OCI-LY7 (cell line): ENCODE results near the gene FBN3. TPM values are rescaled to one million over a fixed set of nuclear protein-coding genes. Genes with fewer than 3 reads are reported as not detected.

ENCODE experiments used
- BruUV-seq: library from RNA; stranded (reverse); fragments of 400-500 nt; replicated peaks from 2 replicates; lab custom pipeline; 2021; lab: Mats Ljungman, UMichigan
- CTCF ChIA-PET: fragments of 300-600 bp; sonication (Branson Sonifier 250); formaldehyde crosslinking; loops from one replicate; lab custom pipeline; 2022; ENCODE audit warnings: antibody characterized with exemption; ENCODE audit not compliant: unreplicated experiment; lab: Charles Lee
- POLR2A ChIA-PET: fragments of 300-600 bp; sonication (Branson Sonifier 250); formaldehyde crosslinking; loops from one replicate; lab custom pipeline; 2022; ENCODE audit warnings: antibody characterized with exemption; lab: Charles Lee
- DNase-seq: peaks from one replicate; pipeline ENCODE4 v3.0.0-alpha.2; 2015; ENCODE audit warnings: low spot score
- H2AFZ ChIP-seq: fragments of 200-600 bp; sonication (generic), shearing (Covaris generic); 2 replicates; pipeline ENCODE4 v1.6.1; 2014; ENCODE audit warnings: mild to moderate bottlenecking, antibody characterized with exemption, low read length, moderate library complexity
- H3K27ac ChIP-seq: fragments of 200-600 bp; sonication (generic); 2 replicates; pipeline ENCODE4 v1.5.1; 2014; ENCODE audit warnings: mixed run types, low read depth, mild to moderate bottlenecking, moderate library complexity, low read length, inconsistent platforms; ENCODE audit not compliant: poor library complexity, severe bottlenecking
- H3K36me3 ChIP-seq: fragments of 200-600 bp; sonication (generic); 2 replicates; pipeline ENCODE4 v1.6.1; 2014; ENCODE audit warnings: mild to moderate bottlenecking, antibody characterized with exemption, low read length, moderate library complexity, mixed read lengths; ENCODE audit not compliant: insufficient read depth
- H3K4me1 ChIP-seq: fragments of 200-600 bp; sonication (generic); 2 replicates; pipeline ENCODE4 v1.5.1; 2014; ENCODE audit warnings: mild to moderate bottlenecking, low read length; ENCODE audit not compliant: insufficient read depth, poor library complexity, severe bottlenecking
- H3K4me2 ChIP-seq: fragments of 200-600 bp; sonication (generic); 2 replicates; pipeline ENCODE4 v1.6.1; 2014; ENCODE audit warnings: mild to moderate bottlenecking, low read length
- H3K4me3 ChIP-seq: fragments of 200-600 bp; sonication (generic); 2 replicates; pipeline ENCODE4 v1.5.1; 2014; ENCODE audit warnings: mild to moderate bottlenecking, low read depth, low read length; ENCODE audit not compliant: poor library complexity, severe bottlenecking
- H3K79me2 ChIP-seq: fragments of 200-600 bp; sonication (generic); 2 replicates; pipeline ENCODE4 v1.6.1; 2016; ENCODE audit warnings: low read depth, mild to moderate bottlenecking, low read length, moderate library complexity, mixed read lengths; ENCODE audit not compliant: insufficient read depth
- H3K9me2 ChIP-seq: fragments of 200-600 bp; sonication (generic); 2 replicates; pipeline ENCODE4 v1.6.1; 2016; ENCODE audit warnings: mild to moderate bottlenecking, low read length, mixed read lengths; ENCODE audit not compliant: insufficient read depth
- H3K9me3 ChIP-seq: fragments of 200-600 bp; sonication (generic); 2 replicates; pipeline ENCODE4 v1.6.1; 2014; ENCODE audit warnings: mild to moderate bottlenecking, mixed run types, low read length, mixed read lengths
- H4K20me1 ChIP-seq: fragments of 200-600 bp; sonication (generic); 2 replicates; pipeline ENCODE4 v1.6.1; 2014; ENCODE audit warnings: mild to moderate bottlenecking, antibody characterized with exemption, low read length, moderate library complexity, mixed read lengths; ENCODE audit not compliant: insufficient read depth
- EZH2phosphoT487 ChIP-seq: fragments of 200-600 bp; sonication (generic); IDR thresholded peaks from 2 replicates; pipeline ENCODE4 v1.6.1; 2018; ENCODE audit warnings: low read depth, borderline replicate concordance, mild to moderate bottlenecking, mixed run types, antibody characterized with exemption, low read length, moderate library complexity, mixed read lengths
- intact Hi-C: fragments of 100-400 bp; cut with micrococcal nuclease; formaldehyde crosslinking; loops from one replicate; pipeline ENCODE4 v1.10.0; 2022; ENCODE audit not compliant: unreplicated experiment
- total RNA-seq, 2 experiments: library from RNA; depleted of rRNA in 1 of 2; stranded (reverse); fragments of >200 nt in 1 of 2; shearing (Covaris generic) in 1 of 2; gene quantifications; 2 replicates each; pipeline ENCODE4 v1.2.3, GENCODE V29; 2014 to 2022
- TF ChIP-seq, protein P1 (sequence below): fragments of 200-600 bp; sonication (generic); conservative IDR thresholded peaks from 2 replicates; pipeline ENCODE4 v1.5.1; 2014; ENCODE audit warnings: mild to moderate bottlenecking, antibody characterized with exemption, low read length, moderate library complexity, mixed read lengths

FBN3 gene
- total RNA-seq, 2 experiments from 2014 or later, result not detected

DNA sequence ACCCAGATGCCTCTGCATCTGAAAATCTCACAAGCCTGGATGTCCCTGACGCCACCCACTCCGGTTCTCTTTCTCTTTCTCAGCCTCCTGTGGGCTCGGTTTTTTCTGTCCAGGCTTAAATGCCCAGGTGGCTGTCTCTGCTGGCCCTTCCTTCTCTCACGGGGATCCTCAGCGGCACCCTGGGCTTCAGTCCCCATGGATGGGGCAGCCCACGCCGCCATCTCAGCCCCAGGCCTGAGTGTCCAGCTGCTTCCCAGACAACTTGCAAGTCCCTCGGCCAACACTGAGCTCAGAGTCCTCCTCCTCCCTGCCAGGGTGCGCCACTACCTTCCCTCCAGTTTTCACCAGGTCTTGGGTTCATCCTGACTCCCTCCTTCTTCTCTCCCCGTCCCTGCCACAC is 6.4 kb downstream of the FBN3 start:
- DNase-seq, result no peak
- TF ChIP-seq, protein P1, sequence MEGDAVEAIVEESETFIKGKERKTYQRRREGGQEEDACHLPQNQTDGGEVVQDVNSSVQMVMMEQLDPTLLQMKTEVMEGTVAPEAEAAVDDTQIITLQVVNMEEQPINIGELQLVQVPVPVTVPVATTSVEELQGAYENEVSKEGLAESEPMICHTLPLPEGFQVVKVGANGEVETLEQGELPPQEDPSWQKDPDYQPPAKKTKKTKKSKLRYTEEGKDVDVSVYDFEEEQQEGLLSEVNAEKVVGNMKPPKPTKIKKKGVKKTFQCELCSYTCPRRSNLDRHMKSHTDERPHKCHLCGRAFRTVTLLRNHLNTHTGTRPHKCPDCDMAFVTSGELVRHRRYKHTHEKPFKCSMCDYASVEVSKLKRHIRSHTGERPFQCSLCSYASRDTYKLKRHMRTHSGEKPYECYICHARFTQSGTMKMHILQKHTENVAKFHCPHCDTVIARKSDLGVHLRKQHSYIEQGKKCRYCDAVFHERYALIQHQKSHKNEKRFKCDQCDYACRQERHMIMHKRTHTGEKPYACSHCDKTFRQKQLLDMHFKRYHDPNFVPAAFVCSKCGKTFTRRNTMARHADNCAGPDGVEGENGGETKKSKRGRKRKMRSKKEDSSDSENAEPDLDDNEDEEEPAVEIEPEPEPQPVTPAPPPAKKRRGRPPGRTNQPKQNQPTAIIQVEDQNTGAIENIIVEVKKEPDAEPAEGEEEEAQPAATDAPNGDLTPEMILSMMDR, result no peak
- no peak for TF ChIP-seq EZH2phosphoT487
- no peaks in the 10 kb centered on the region for H3K9me3 ChIP-seq
- no peaks in the 10 kb centered on the region for H4K20me1 ChIP-seq
- no peak overlapping the region for H3K27ac ChIP-seq
- H3K79me2 ChIP-seq, result no peaks in the 10 kb centered on the region
- intact Hi-C loops, result no loop called here
- no TSS peak for BruUV-seq
- no peak overlapping the region for H3K4me2 ChIP-seq
- H2AFZ ChIP-seq, result no peak overlapping the region
- ChIA-PET CTCF (no interaction called here), POLR2A (no interaction called here)
- H3K4me3 ChIP-seq, result no peak overlapping the region
- no peaks in the 10 kb centered on the region for H3K4me1 ChIP-seq
- no peaks in the 10 kb centered on the region for H3K9me2 ChIP-seq
- no peaks in the 10 kb centered on the region for H3K36me3 ChIP-seq

DNA sequence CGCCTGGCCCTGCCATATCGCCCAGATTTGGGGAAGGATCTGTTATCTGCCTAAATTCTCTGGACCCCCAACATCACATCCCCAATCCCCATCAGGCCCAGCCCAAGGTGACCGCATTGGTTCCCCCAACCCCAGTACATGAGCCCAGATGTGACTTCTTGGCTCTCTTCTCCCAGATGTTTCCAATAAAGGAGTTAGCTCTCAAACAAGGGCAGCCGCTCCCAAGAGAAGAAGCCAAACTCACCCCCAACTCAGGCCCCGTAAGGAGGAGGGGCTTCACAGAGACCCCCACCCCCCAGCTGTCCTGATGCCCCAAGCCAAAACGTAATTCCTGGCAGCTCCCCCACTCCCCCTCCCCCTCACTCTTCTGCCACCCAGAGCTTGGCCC is 6.9 kb downstream of the FBN3 start:
- H4K20me1 ChIP-seq, result no peaks in the 10 kb centered on the region
- no peaks in the 10 kb centered on the region for H3K9me2 ChIP-seq
- H3K4me3 ChIP-seq, result no peak overlapping the region
- no peaks in the 10 kb centered on the region for H3K4me1 ChIP-seq
- H3K79me2 ChIP-seq, result no peaks in the 10 kb centered on the region
- no peak overlapping the region for H2AFZ ChIP-seq
- DNase-seq, result no peak
- no peaks in the 10 kb centered on the region for H3K36me3 ChIP-seq
- no peaks in the 10 kb centered on the region for H3K9me3 ChIP-seq
- CTCF ChIA-PET, result no interaction called here
- H3K27ac ChIP-seq, result no peak overlapping the region
- H3K4me2 ChIP-seq, result no peak overlapping the region
- intact Hi-C loops, result no loop called here
- POLR2A ChIA-PET, result no interaction called here
- BruUV-seq, result no TSS peak
- TF ChIP-seq, protein P1, result no peak
- TF ChIP-seq EZH2phosphoT487, result no peak

DNA sequence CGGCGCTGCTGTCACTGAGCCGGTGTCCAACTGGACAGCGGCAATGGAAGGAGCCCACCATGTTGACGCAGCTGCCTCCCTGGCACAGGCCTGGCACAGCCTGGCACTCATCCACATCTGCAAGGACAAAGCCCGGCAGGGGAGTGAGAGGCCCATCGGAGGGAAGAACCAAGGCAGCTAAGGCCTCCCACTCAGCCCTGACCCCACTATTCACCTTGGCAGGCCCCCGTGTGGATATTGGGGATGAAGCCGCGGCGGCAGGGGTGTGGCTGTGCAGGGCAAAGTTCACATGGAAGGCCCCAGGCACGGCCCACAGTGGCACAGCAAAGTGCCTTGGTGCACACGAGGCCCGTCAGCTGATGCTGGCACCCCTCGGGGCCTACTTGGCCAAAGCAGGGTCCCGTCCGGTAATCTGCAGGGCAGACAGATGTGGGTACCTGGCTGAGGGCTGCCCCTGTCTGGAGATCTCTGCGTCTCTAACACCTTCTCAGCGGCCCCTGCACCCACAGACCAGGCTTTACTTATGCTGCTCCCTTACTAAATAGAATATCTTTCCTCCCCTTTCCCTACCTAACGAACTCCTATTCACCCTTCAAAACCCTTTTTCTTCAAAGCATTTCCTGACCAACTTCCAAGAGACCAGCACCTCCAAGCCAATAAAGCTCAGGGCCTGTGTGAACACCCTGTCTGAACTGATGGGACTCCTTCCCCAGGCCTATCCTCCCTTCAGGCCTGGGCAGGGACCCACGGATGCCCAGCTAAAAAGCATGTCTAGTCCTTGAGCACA is 7.5 kb downstream of the FBN3 start:
- intact Hi-C loops, result no loop called here
- no peak overlapping the region for H2AFZ ChIP-seq
- no TSS peak for BruUV-seq
- no peaks in the 10 kb centered on the region for H3K9me2 ChIP-seq
- H3K36me3 ChIP-seq, result no peaks in the 10 kb centered on the region
- no peaks in the 10 kb centered on the region for H3K4me1 ChIP-seq
- H3K27ac ChIP-seq, result no peak overlapping the region
- no peaks in the 10 kb centered on the region for H3K9me3 ChIP-seq
- ChIA-PET POLR2A (no interaction called here), CTCF (no interaction called here)
- DNase-seq, result no peak
- H3K79me2 ChIP-seq, result no peaks in the 10 kb centered on the region
- TF ChIP-seq EZH2phosphoT487, result no peak
- TF ChIP-seq, protein P1, result no peak
- H4K20me1 ChIP-seq, result no peaks in the 10 kb centered on the region
- H3K4me3 ChIP-seq, result no peak overlapping the region
- H3K4me2 ChIP-seq, result no peak overlapping the region
